ENCODE results near the gene SH3GLB2.

DNA sequence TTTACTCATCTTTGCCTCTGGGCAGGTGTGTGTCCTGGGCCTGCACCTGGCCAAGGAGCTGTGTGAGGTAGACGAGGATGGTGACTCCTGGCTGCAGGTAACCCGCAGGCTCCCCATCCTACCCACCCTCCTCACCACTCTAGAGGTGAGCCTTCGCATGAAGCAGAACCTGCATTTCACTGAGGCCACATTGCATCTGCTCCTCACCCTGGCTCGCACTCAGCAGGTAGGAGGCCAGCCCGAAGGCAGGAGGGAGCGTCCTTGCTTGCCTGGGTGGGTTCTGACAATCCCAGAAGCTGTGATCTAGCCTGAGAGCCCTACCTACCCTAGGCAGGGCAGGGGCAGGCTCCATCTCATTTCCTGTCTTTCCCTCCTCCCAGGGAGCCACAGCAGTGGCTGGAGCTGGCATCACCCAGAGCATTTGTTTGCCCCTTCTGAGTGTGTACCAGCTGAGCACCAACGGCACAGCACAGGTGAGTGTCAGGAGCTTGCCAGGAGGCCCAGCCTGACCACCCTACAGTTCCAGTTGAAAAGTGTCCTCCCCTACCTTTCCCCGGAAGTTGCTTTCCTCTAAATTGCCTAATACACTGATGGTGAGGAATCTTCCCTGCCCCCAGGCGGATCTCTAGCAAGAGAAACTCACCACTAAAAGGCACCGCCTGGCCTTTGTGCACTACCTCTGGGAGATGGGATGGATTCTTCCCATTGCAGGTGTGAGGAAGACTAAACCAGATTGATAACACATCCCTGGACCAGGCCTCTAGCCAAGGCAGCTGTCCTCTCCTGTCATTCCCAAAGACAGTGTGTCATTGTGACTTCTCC, 26.4 kb downstream of the SH3GLB2 start:
- TF ChIP-seq, protein P1, sequence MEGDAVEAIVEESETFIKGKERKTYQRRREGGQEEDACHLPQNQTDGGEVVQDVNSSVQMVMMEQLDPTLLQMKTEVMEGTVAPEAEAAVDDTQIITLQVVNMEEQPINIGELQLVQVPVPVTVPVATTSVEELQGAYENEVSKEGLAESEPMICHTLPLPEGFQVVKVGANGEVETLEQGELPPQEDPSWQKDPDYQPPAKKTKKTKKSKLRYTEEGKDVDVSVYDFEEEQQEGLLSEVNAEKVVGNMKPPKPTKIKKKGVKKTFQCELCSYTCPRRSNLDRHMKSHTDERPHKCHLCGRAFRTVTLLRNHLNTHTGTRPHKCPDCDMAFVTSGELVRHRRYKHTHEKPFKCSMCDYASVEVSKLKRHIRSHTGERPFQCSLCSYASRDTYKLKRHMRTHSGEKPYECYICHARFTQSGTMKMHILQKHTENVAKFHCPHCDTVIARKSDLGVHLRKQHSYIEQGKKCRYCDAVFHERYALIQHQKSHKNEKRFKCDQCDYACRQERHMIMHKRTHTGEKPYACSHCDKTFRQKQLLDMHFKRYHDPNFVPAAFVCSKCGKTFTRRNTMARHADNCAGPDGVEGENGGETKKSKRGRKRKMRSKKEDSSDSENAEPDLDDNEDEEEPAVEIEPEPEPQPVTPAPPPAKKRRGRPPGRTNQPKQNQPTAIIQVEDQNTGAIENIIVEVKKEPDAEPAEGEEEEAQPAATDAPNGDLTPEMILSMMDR (IDR thresholded peaks at IDR 0.05): no peak
- TF ChIP-seq POLR2A (IDR thresholded peaks at IDR 0.05): no peak

All from testis (tissue), 2 donors.